Upper lobe of left lung (tissue), 6 donors: ENCODE measurements around the gene ATP11A. TPM values are rescaled to one million over a fixed set of nuclear protein-coding genes. Genes with fewer than 3 reads are reported as not detected.

Experiments
- ATAC-seq, 2 donors: fragments of 200-7000 bp; cut with Tn5 transposase; one replicate each; pipeline ENCODE4 v1.9.1; 2022; ENCODE audit warnings: mild to moderate bottlenecking in 2 of 2, moderate library complexity in 2 of 2; ENCODE audit not compliant: low FRiP score in 2 of 2
- DNase-seq, 2 donors: peaks; one replicate each; pipeline ENCODE4 v3.0.0-alpha.2; 2019 to 2020
- H3K27ac ChIP-seq, 4 donors: fragments of 200-600 bp; sonication (generic); one replicate each; pipeline ENCODE4 v1.5.1; 2016 to 2019
- H3K27me3 ChIP-seq, 4 donors: fragments of 200-600 bp; sonication (generic); one replicate each; pipeline ENCODE4 v1.5.1; 2017 to 2019
- H3K36me3 ChIP-seq, 4 donors: fragments of 200-600 bp; sonication (generic); one replicate each; pipeline ENCODE4 v1.5.1; 2016 to 2019
- H3K4me1 ChIP-seq, 4 donors: fragments of 200-600 bp; sonication (generic); one replicate each; pipeline ENCODE4 v1.5.1; 2018 to 2019
- H3K4me3 ChIP-seq, 4 donors: fragments of 200-600 bp; sonication (generic); one replicate each; pipeline ENCODE4 v1.5.1; 2017 to 2019; ENCODE audit warnings: mild to moderate bottlenecking in 2 of 4, moderate library complexity in 1 of 4
- H3K9me3 ChIP-seq, 4 donors: fragments of 200-600 bp; sonication (generic); one replicate each; pipeline ENCODE4 v1.5.1; 2018 to 2019
- CTCF ChIP-seq, 6 experiments: fragments of 450-650 bp in 4 of 6; fragments of 200-600 bp in 2 of 6; sonication (generic) in 2 of 6; IDR thresholded peaks; one replicate each; pipeline ENCODE4 v1.5.1; 2016 to 2019; ENCODE audit warnings: antibody characterized with exemption in 6 of 6
- EP300 ChIP-seq, 4 donors: sonication (generic); formaldehyde crosslinking; IDR thresholded peaks; one replicate each; pipeline ENCODE4 v1.5.1; 2017; ENCODE audit warnings: antibody characterized with exemption in 4 of 4, control low read depth in 2 of 4
- POLR2A ChIP-seq, 4 donors: fragments of 450-650 bp; IDR thresholded peaks; one replicate each; pipeline ENCODE4 v1.5.1; 2016 to 2017; ENCODE audit warnings: antibody characterized with exemption in 4 of 4, mild to moderate bottlenecking in 2 of 4
- POLR2AphosphoS5 ChIP-seq, 2 donors: sonication (generic); formaldehyde crosslinking; IDR thresholded peaks; one replicate each; pipeline ENCODE4 v1.5.1; 2017; ENCODE audit warnings: antibody characterized with exemption in 2 of 2
- whole genome bisulfite sequencing, 2 donors: methylation state at CpG; one replicate each; pipeline ENCODE4 v1.1.5; 2017 to 2018; 5-methylcytosine and 5-hydroxymethylcytosine counted together
- total RNA-seq, 6 donors: library from RNA; depleted of rRNA in 4 of 6; stranded (reverse); fragments of >200 nt in 4 of 6; gene quantifications; one replicate each; pipeline versions ENCODE4 v1.1.0 to v1.2.1, GENCODE V29; 2016 to 2021
- donor health status: DM: no; HTN: no; CAD: no; lungs with moderate emphysema.
- donor health status: DM: no; HTN: yes; CAD: no; lungs with severe emphysema.

ATP11A gene
- total RNA-seq, 6 donors from 2014 or later: 159 to 285 (median 260) TPM

GRCh38 chr13:112760931-112761330 lies 71.1 kb downstream of the ATP11A start:
- H3K36me3 ChIP-seq: no peaks in the 10 kb centered on the region
- peaks cover 20 to 49% (median 38%) of the 10 kb centered on the region in 4 donors for H3K4me1 ChIP-seq
- H3K9me3 ChIP-seq: no peaks in the 10 kb centered on the region
- DNase-seq: no peak
- WGBS, 2 donors: 50 to 62% methylated on average over 15 of the region's 15 CpGs
- no peak for ATAC-seq
- TF ChIP-seq POLR2A (IDR thresholded peaks at IDR 0.05) (no peak), CTCF (IDR thresholded peaks at IDR 0.05) (no peak), EP300 (IDR thresholded peaks at IDR 0.05) (no peak), POLR2AphosphoS5 (IDR thresholded peaks at IDR 0.05) (no peak)
- H3K27ac ChIP-seq: peak overlapping the region in 3 of 4 donors; percentile 33 to 65 (median 64)
- H3K4me3 ChIP-seq: peak overlapping the region in 3 of 4 donors; percentile 24 to 35 (median 32)
- no peaks in the 10 kb centered on the region for H3K27me3 ChIP-seq

GRCh38 chr13:112761701-112762689 lies 72.2 kb downstream of the ATP11A start:
- ATAC-seq (peak; percentile 83 to 87), DNase-seq (peak in 1 of 2 donors; percentile 88)
- 76 to 78% methylated on average over 15 to 21 of the region's 21 CpGs for WGBS, 2 donors
- H3K4me1 ChIP-seq: peaks cover 24 to 51% (median 35%) of the 10 kb centered on the region in 4 donors
- H3K27ac ChIP-seq: peak overlapping the region in 3 of 4 donors; percentile 29 to 65 (median 64)
- no peak overlapping the region for H3K4me3 ChIP-seq
- no peaks in the 10 kb centered on the region for H3K9me3 ChIP-seq
- no peaks in the 10 kb centered on the region for H3K27me3 ChIP-seq
- no peaks in the 10 kb centered on the region for H3K36me3 ChIP-seq
- TF ChIP-seq POLR2AphosphoS5 (IDR thresholded peaks at IDR 0.05): peak in 1 of 2 donors; percentile 21
- TF ChIP-seq CTCF (IDR thresholded peaks at IDR 0.05): no peak
- peak in 1 of 4 donors; percentile 4 for TF ChIP-seq EP300 (IDR thresholded peaks at IDR 0.05)
- TF ChIP-seq POLR2A (IDR thresholded peaks at IDR 0.05): no peak

GRCh38 chr13:112762690-112763080 lies 72.8 kb downstream of the ATP11A start:
- peak in 1 of 2 donors; percentile 65 for DNase-seq
- WGBS, 2 donors: 92 to 94% methylated on average over 19 of the region's 19 CpGs
- no peak overlapping the region for H3K4me3 ChIP-seq

GRCh38 chr13:112764028-112764427 lies 74.2 kb downstream of the ATP11A start:
- Histone ChIP-seq H3K36me3 (no peaks in the 10 kb centered on the region), H3K27ac (peak overlapping the region; percentile 27 to 73 (median 56)), H3K4me3 (no peak overlapping the region), H3K27me3 (no peaks in the 10 kb centered on the region), H3K4me1 (peaks cover 26 to 61% (median 47%) of the 10 kb centered on the region in 4 donors), H3K9me3 (no peaks in the 10 kb centered on the region)
- TF ChIP-seq EP300 (IDR thresholded peaks at IDR 0.05) (no peak), POLR2AphosphoS5 (IDR thresholded peaks at IDR 0.05) (no peak), POLR2A (IDR thresholded peaks at IDR 0.05) (no peak), CTCF (IDR thresholded peaks at IDR 0.05) (no peak)
- DNase-seq (no peak), ATAC-seq (no peak)
- WGBS, 2 donors: 86 to 91% methylated on average over 3 to 11 of the region's 11 CpGs

More at GRCh38 chr13:112762690-112763080, 72.8 kb downstream of the ATP11A start:
- H3K27me3 ChIP-seq: no peaks in the 10 kb centered on the region
- H3K36me3 ChIP-seq: no peaks in the 10 kb centered on the region
- peaks cover 24 to 48% (median 34%) of the 10 kb centered on the region in 4 donors for H3K4me1 ChIP-seq
- H3K9me3 ChIP-seq: no peaks in the 10 kb centered on the region
- TF ChIP-seq POLR2A (IDR thresholded peaks at IDR 0.05) (no peak), POLR2AphosphoS5 (IDR thresholded peaks at IDR 0.05) (no peak), CTCF (IDR thresholded peaks at IDR 0.05) (no peak), EP300 (IDR thresholded peaks at IDR 0.05) (no peak)
- peak overlapping the region in 1 of 4 donors; percentile 19 for H3K27ac ChIP-seq
- ATAC-seq: no peak
